ENCODE measurements around the gene TRAPPC12. TPM values are rescaled to one million over a fixed set of nuclear protein-coding genes. Genes with fewer than 3 reads are reported as not detected.

The TRAPPC12 gene
- total RNA-seq, 4 donors from 2014 or later = 78.2 to 341 (median 183) TPM

- WGBS, 2 donors (ENCODE audit: low coverage in 1 of 2) = 92 to 99% methylated on average over 10 of the region's 10 CpGs
Measured at GRCh38 chr2:3432693-3433338, 53.3 kb downstream of the TRAPPC12 start.

GRCh38 chr2:3433339-3433699 lies 53.8 kb downstream of the TRAPPC12 start:
- H3K27me3 ChIP-seq = no peaks in the 10 kb centered on the region
- 90 to 100% methylated on average over 2 to 8 of the region's 8 CpGs for WGBS, 2 donors (ENCODE audit: low coverage in 1 of 2)
- intact Hi-C loops (cut with DNase I; ENCODE audit: low total_unique reads) = no loop called here
- TF ChIP-seq POLR2AphosphoS5 (IDR thresholded peaks at IDR 0.05) = no peak
- TF ChIP-seq POLR2A (IDR thresholded peaks at IDR 0.05) = no peak
- no peak for TF ChIP-seq EP300 (IDR thresholded peaks at IDR 0.05; ENCODE audit: low read depth)
- TF ChIP-seq CTCF (IDR thresholded peaks at IDR 0.05) = no peak
- no peaks in the 10 kb centered on the region for H3K9me3 ChIP-seq
- no peak overlapping the region for H3K4me3 ChIP-seq
- no peak for DNase-seq
- H3K27ac ChIP-seq = no peak overlapping the region
- H3K36me3 ChIP-seq = peaks cover 0 to 13% (median 2%) of the 10 kb centered on the region in 4 donors
- no peaks in the 10 kb centered on the region for H3K4me1 ChIP-seq
- in situ Hi-C loops (cut with MboI; ENCODE audit: low pct_ligation_motif_present in 1 of 4, low pct_unique_long_range_greater_than_20kb in 1 of 4, low sequenced_read_pairs in 3 of 4) = no loop called here

More at GRCh38 chr2:3432693-3433338, 53.3 kb downstream of the TRAPPC12 start:
- H3K36me3 ChIP-seq = peaks cover 0 to 13% (median 2%) of the 10 kb centered on the region in 4 donors
- no peak for DNase-seq
- in situ Hi-C loops (cut with MboI; ENCODE audit: low pct_ligation_motif_present in 1 of 4, low pct_unique_long_range_greater_than_20kb in 1 of 4, low sequenced_read_pairs in 3 of 4) (no loop called here), intact Hi-C loops (cut with DNase I; ENCODE audit: low total_unique reads) (no loop called here)
- no peak overlapping the region for H3K4me3 ChIP-seq
- no peaks in the 10 kb centered on the region for H3K4me1 ChIP-seq
- no peaks in the 10 kb centered on the region for H3K27me3 ChIP-seq
- H3K27ac ChIP-seq = no peak overlapping the region
- TF ChIP-seq CTCF (IDR thresholded peaks at IDR 0.05) (no peak), POLR2AphosphoS5 (IDR thresholded peaks at IDR 0.05) (no peak), POLR2A (IDR thresholded peaks at IDR 0.05) (no peak), EP300 (IDR thresholded peaks at IDR 0.05; ENCODE audit: low read depth) (no peak)
- H3K9me3 ChIP-seq = no peaks in the 10 kb centered on the region

- no peak for DNase-seq
- H3K27me3 ChIP-seq = no peaks in the 10 kb centered on the region
- WGBS, 2 donors (ENCODE audit: low coverage in 1 of 2) = 88 to 90% methylated on average over 3 to 7 of the region's 7 CpGs
- TF ChIP-seq POLR2A (IDR thresholded peaks at IDR 0.05) (no peak), POLR2AphosphoS5 (IDR thresholded peaks at IDR 0.05) (no peak), EP300 (IDR thresholded peaks at IDR 0.05; ENCODE audit: low read depth) (no peak), CTCF (IDR thresholded peaks at IDR 0.05) (no peak)
- H3K27ac ChIP-seq = no peak overlapping the region
- intact Hi-C loops (cut with DNase I; ENCODE audit: low total_unique reads) (no loop called here), in situ Hi-C loops (cut with MboI; ENCODE audit: low pct_ligation_motif_present in 1 of 4, low pct_unique_long_range_greater_than_20kb in 1 of 4, low sequenced_read_pairs in 3 of 4) (no loop called here)
- no peaks in the 10 kb centered on the region for H3K4me1 ChIP-seq
- no peak overlapping the region for H3K4me3 ChIP-seq
- H3K9me3 ChIP-seq = no peaks in the 10 kb centered on the region
- H3K36me3 ChIP-seq = peaks cover 0 to 13% (median 2%) of the 10 kb centered on the region in 4 donors
Measured at GRCh38 chr2:3433776-3434400, 54.4 kb downstream of the TRAPPC12 start.

- TF ChIP-seq EP300 (IDR thresholded peaks at IDR 0.05; ENCODE audit: low read depth) (no peak), POLR2A (IDR thresholded peaks at IDR 0.05) (no peak), CTCF (IDR thresholded peaks at IDR 0.05) (no peak), POLR2AphosphoS5 (IDR thresholded peaks at IDR 0.05) (no peak)
- intact Hi-C loops (cut with DNase I; ENCODE audit: low total_unique reads) (no loop called here), in situ Hi-C loops (cut with MboI; ENCODE audit: low pct_ligation_motif_present in 1 of 4, low pct_unique_long_range_greater_than_20kb in 1 of 4, low sequenced_read_pairs in 3 of 4) (no loop called here)
- Histone ChIP-seq H3K27me3 (no peaks in the 10 kb centered on the region), H3K9me3 (no peaks in the 10 kb centered on the region), H3K4me1 (no peaks in the 10 kb centered on the region), H3K36me3 (peaks cover 0 to 13% (median 2%) of the 10 kb centered on the region in 4 donors), H3K4me3 (no peak overlapping the region), H3K27ac (no peak overlapping the region)
- 91% methylated on average over 11 of the region's 11 CpGs; no CpG with 5 or more reads in 1 of the 2 donors for WGBS, 2 donors (ENCODE audit: low coverage in 1 of 2)
- no peak for DNase-seq
Measured at GRCh38 chr2:3434654-3435053, 55.2 kb downstream of the TRAPPC12 start.

All from transverse colon (tissue), 4 donors.